ENCODE results near the gene ERO1A. TPM values are rescaled to one million over a fixed set of nuclear protein-coding genes. Genes with fewer than 3 reads are reported as not detected.
"Not testable (repeated sequence)": the region's sequence is repeated elsewhere in the genome, so short reads cannot be mapped to it uniquely, and the experiment has no call there.

The ERO1A gene
- total RNA-seq, 4 donors from 2014 or later = 21.9 to 46.0 (median 35.6) TPM

- H3K9me3 ChIP-seq = no peaks in the 10 kb centered on the region
- in situ Hi-C loops (cut with MboI; ENCODE audit: low pct_ligation_motif_present in 1 of 4, low pct_unique_long_range_greater_than_20kb in 1 of 4, low sequenced_read_pairs in 3 of 4) = no loop called here
- H3K4me3 ChIP-seq = peak overlapping the region in 3 of 4 donors; percentile 75 to 99 (median 98)
- DNase-seq = no peak
- H3K27me3 ChIP-seq = no peaks in the 10 kb centered on the region
- WGBS, 2 donors (ENCODE audit: low coverage in 1 of 2) = 2% methylated on average over 4 to 8 of the region's 8 CpGs
- peaks cover 0 to 10% (median 4%) of the 10 kb centered on the region in 4 donors for H3K4me1 ChIP-seq
- TF ChIP-seq POLR2AphosphoS5 (IDR thresholded peaks at IDR 0.05) = no peak
- TF ChIP-seq EP300 (IDR thresholded peaks at IDR 0.05; ENCODE audit: low read depth) = no peak
- TF ChIP-seq POLR2A (IDR thresholded peaks at IDR 0.05) = no peak
- no peak for TF ChIP-seq CTCF (IDR thresholded peaks at IDR 0.05)
- peak overlapping the region; percentile 90 to 95 (median 93) for H3K27ac ChIP-seq
- peaks cover 0 to 26% (median 5%) of the 10 kb centered on the region in 4 donors for H3K36me3 ChIP-seq
- intact Hi-C loops (cut with DNase I; ENCODE audit: low total_unique reads) = no loop called here
Observed at GRCh38 chr14:52729585-52729924, 34.2 kb upstream of the ERO1A start.

- WGBS, 2 donors (ENCODE audit: low coverage in 1 of 2) = 93 to 95% methylated on average over 7 to 15 of the region's 15 CpGs
Observed at GRCh38 chr14:52729035-52729434, 33.7 kb upstream of the ERO1A start.

GRCh38 chr14:52727509-52727908, 32.2 kb upstream of the ERO1A start:
- intact Hi-C loops (cut with DNase I; ENCODE audit: low total_unique reads); H3K9me3 ChIP-seq; H3K27ac ChIP-seq; DNase-seq; H3K27me3 ChIP-seq; H3K4me3 ChIP-seq; in situ Hi-C loops (cut with MboI; ENCODE audit: low pct_ligation_motif_present in 1 of 4, low pct_unique_long_range_greater_than_20kb in 1 of 4, low sequenced_read_pairs in 3 of 4): not testable (repeated sequence)
- H3K36me3 ChIP-seq = peaks cover 0 to 34% (median 13%) of the 10 kb centered on the region in 4 donors
- 92 to 97% methylated on average over 2 of the region's 2 CpGs for WGBS, 2 donors (ENCODE audit: low coverage in 1 of 2)
- peaks cover 0 to 10% (median 4%) of the 10 kb centered on the region in 4 donors for H3K4me1 ChIP-seq

More at GRCh38 chr14:52729035-52729434, 33.7 kb upstream of the ERO1A start:
- peaks cover 0 to 29% (median 8%) of the 10 kb centered on the region in 4 donors for H3K36me3 ChIP-seq
- H3K4me1 ChIP-seq = peaks cover 0 to 10% (median 4%) of the 10 kb centered on the region in 4 donors
- H3K27ac ChIP-seq = peak overlapping the region in 3 of 4 donors; percentile 91 to 95 (median 95)
- DNase-seq; H3K4me3 ChIP-seq; H3K9me3 ChIP-seq; intact Hi-C loops (cut with DNase I; ENCODE audit: low total_unique reads); in situ Hi-C loops (cut with MboI; ENCODE audit: low pct_ligation_motif_present in 1 of 4, low pct_unique_long_range_greater_than_20kb in 1 of 4, low sequenced_read_pairs in 3 of 4); H3K27me3 ChIP-seq: not testable (repeated sequence)

GRCh38 chr14:52724360-52724644, 28.9 kb upstream of the ERO1A start:
- Histone ChIP-seq H3K36me3 (peaks cover 0 to 60% (median 25%) of the 10 kb centered on the region in 4 donors), H3K4me3 (no peak overlapping the region), H3K9me3 (no peaks in the 10 kb centered on the region), H3K27ac (no peak overlapping the region), H3K27me3 (no peaks in the 10 kb centered on the region), H3K4me1 (no peaks in the 10 kb centered on the region)
- in situ Hi-C loops (cut with MboI; ENCODE audit: low pct_ligation_motif_present in 1 of 4, low pct_unique_long_range_greater_than_20kb in 1 of 4, low sequenced_read_pairs in 3 of 4) (no loop called here), intact Hi-C loops (cut with DNase I; ENCODE audit: low total_unique reads) (no loop called here)
- DNase-seq = no peak
- no peak for TF ChIP-seq POLR2A (IDR thresholded peaks at IDR 0.05)
- no peak for TF ChIP-seq EP300 (IDR thresholded peaks at IDR 0.05; ENCODE audit: low read depth)

- no peaks in the 10 kb centered on the region for H3K4me1 ChIP-seq
- H3K27ac ChIP-seq = no peak overlapping the region
- TF ChIP-seq POLR2A (IDR thresholded peaks at IDR 0.05) (no peak), CTCF (IDR thresholded peaks at IDR 0.05) (no peak), POLR2AphosphoS5 (IDR thresholded peaks at IDR 0.05) (no peak), EP300 (IDR thresholded peaks at IDR 0.05; ENCODE audit: low read depth) (no peak)
- no peak overlapping the region for H3K4me3 ChIP-seq
- intact Hi-C loops (cut with DNase I; ENCODE audit: low total_unique reads) = no loop called here
- DNase-seq = no peak
- no peaks in the 10 kb centered on the region for H3K27me3 ChIP-seq
- in situ Hi-C loops (cut with MboI; ENCODE audit: low pct_ligation_motif_present in 1 of 4, low pct_unique_long_range_greater_than_20kb in 1 of 4, low sequenced_read_pairs in 3 of 4) = no loop called here
- WGBS, 2 donors (ENCODE audit: low coverage in 1 of 2) = 95 to 100% methylated on average over 4 of the region's 4 CpGs
- H3K9me3 ChIP-seq = no peaks in the 10 kb centered on the region
- peaks cover 0 to 65% (median 29%) of the 10 kb centered on the region in 4 donors for H3K36me3 ChIP-seq
Observed at GRCh38 chr14:52723514-52724359, 28.4 kb upstream of the ERO1A start.

All from transverse colon (tissue), 4 donors.